Measurements from ENCODE around the gene PAX5. TPM values are rescaled to one million over a fixed set of nuclear protein-coding genes. Genes with fewer than 3 reads are reported as not detected.
A peak's percentile ranks its signal among the peaks of the same experiment; 100 is the strongest.

Gene PAX5
- total and polyA plus RNA-seq, 2 of the 13 experiments (the other 11 are each of a cell fraction or from before 2014, with no cell fraction given) = not detected

DNA sequence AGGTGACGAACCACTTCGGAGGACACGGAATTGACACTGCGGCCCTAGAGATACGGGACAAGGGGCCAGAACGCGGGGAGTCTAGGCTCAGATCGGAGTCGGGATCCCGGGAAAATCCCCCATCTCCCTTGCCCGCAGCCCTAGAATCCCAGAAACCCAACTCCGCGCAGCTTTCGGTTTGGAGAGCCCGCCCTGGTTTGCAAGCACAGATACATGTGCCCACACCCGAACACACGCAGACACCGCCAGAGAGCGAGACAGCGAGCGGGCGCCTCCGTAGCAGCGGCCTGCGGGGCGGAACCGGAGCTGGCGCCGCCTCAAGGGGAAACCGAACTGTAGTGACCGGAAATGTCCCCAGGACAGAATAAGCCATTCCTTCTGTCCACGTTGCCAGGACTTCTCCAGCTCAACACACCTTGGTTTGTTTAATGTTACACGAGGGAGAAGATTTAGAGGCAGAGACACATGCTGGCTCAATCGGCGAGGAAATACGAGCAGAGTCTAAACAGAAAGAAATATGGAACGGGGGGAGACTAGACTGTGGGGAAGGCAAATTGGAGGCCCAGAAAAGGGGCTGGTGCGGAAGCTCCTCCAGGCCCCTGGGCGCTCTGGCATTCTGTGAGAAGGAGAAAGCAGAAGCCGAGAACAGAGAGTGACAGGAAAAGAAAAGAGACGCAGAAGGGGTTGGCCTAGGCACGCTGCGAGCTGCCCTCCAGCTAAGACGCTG lies 2.9 kb upstream of the PAX5 start:
- TF ChIP-seq, protein P1, sequence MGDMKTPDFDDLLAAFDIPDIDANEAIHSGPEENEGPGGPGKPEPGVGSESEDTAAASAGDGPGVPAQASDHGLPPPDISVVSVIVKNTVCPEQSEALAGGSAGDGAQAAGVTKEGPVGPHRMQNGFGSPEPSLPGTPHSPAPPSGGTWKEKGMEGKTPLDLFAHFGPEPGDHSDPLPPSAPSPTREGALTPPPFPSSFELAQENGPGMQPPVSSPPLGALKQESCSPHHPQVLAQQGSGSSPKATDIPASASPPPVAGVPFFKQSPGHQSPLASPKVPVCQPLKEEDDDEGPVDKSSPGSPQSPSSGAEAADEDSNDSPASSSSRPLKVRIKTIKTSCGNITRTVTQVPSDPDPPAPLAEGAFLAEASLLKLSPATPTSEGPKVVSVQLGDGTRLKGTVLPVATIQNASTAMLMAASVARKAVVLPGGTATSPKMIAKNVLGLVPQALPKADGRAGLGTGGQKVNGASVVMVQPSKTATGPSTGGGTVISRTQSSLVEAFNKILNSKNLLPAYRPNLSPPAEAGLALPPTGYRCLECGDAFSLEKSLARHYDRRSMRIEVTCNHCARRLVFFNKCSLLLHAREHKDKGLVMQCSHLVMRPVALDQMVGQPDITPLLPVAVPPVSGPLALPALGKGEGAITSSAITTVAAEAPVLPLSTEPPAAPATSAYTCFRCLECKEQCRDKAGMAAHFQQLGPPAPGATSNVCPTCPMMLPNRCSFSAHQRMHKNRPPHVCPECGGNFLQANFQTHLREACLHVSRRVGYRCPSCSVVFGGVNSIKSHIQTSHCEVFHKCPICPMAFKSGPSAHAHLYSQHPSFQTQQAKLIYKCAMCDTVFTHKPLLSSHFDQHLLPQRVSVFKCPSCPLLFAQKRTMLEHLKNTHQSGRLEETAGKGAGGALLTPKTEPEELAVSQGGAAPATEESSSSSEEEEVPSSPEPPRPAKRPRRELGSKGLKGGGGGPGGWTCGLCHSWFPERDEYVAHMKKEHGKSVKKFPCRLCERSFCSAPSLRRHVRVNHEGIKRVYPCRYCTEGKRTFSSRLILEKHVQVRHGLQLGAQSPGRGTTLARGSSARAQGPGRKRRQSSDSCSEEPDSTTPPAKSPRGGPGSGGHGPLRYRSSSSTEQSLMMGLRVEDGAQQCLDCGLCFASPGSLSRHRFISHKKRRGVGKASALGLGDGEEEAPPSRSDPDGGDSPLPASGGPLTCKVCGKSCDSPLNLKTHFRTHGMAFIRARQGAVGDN (CRISPR knock-in tag; IDR thresholded peaks at IDR 0.05) = peak; percentile 2; the same call in 1 of the 2 replicates
- TF ChIP-seq TEAD2 (CRISPR knock-in tag; IDR thresholded peaks at IDR 0.05) (no peak), HNRNPLL (IDR thresholded peaks at IDR 0.05; ENCODE audit: low read depth, low read length, poor library complexity, severe bottlenecking) (peak; percentile 75), SSRP1 (CRISPR knock-in tag; IDR thresholded peaks at IDR 0.05) (no peak), ZNF841 (CRISPR knock-in tag; IDR thresholded peaks at IDR 0.05; ENCODE audit: borderline replicate concordance) (no peak), BCL6 (CRISPR knock-in tag; IDR thresholded peaks at IDR 0.05) (no peak), FOXK2 (IDR thresholded peaks at IDR 0.05) (no peak), ZFP62 (CRISPR knock-in tag; IDR thresholded peaks at IDR 0.05) (no peak), SMARCE1 (IDR thresholded peaks at IDR 0.05; ENCODE audit: borderline replicate concordance) (no peak), PITX1 (CRISPR knock-in tag; IDR thresholded peaks at IDR 0.05) (no peak), GABPA (IDR thresholded peaks at IDR 0.05; ENCODE audit: low read depth, low read length) (peak; percentile 16; the same call in 1 of the 2 replicates), GABPA (CRISPR knock-in tag; IDR thresholded peaks at IDR 0.05; ENCODE audit: low read depth) (peak; percentile 53; the same call in 1 of the 2 replicates), FLYWCH1 (CRISPR knock-in tag; IDR thresholded peaks at IDR 0.05) (no peak)
- WGBS (ENCODE audit: low lambda C conversion rate) = 61% methylated on average over 15 of the region's 44 CpGs
- Histone ChIP-seq H3K4me3 (replicated peaks in 1 of 3; ENCODE audit: insufficient read depth in 1 of 3, low read depth in 2 of 3, low read length in 3 of 3) (peak overlapping the region in 2 of 3 experiments; percentile 28 to 45; a peak in 3 of 6 replicates), H3K27me3 (ENCODE audit: control insufficient read depth in 1 of 2, insufficient read depth in 2 of 2, low read length in 2 of 2) (peaks cover 6 to 65% of the 10 kb centered on the region in 2 experiments), H3K9ac (ENCODE audit: insufficient read depth, low read depth, low read length) (no peak overlapping the region), H3K79me2 (ENCODE audit: insufficient read depth, low read length) (no peaks in the 10 kb centered on the region), H4K20me1 (ENCODE audit: insufficient read depth, low read length) (no peaks in the 10 kb centered on the region), H2AFZ (ENCODE audit: low read length) (no peak overlapping the region), H3K36me3 (replicated peaks in 1 of 2; ENCODE audit: control insufficient read depth in 1 of 2, insufficient read depth in 2 of 2, low read length in 2 of 2) (no peaks in the 10 kb centered on the region), H3K9me3 (ENCODE audit: low read length) (no peaks in the 10 kb centered on the region), H3K4me2 (ENCODE audit: low read depth, low read length) (peak overlapping the region; percentile 55), H3K27ac (ENCODE audit: extremely low read length, insufficient read depth, low read length) (no peak overlapping the region), H3K4me1 (ENCODE audit: insufficient read depth, low read length) (peaks cover 19% of the 10 kb centered on the region)
- POLR2A ChIA-PET = no interaction called here
- no TSS peak for BruUV-seq (replicated peaks)
- in situ Hi-C loops (cut with HindIII; ENCODE audit: extremely low pct_ligation_motif_present, low pct_unique_long_range_greater_than_20kb) (no loop called here), intact Hi-C loops (cut with micrococcal nuclease; ENCODE audit: unreplicated experiment) (no loop called here)
- DNase-seq (ENCODE audit: low spot score) = no peak
- CTCF ChIA-PET (ENCODE audit: low intra/inter-chr PET ratio, low total read pairs) = no interaction called here
- ATAC-seq = peak; percentile 37; the same call in 2 of the 3 replicates
- no peak for FAIRE-seq

Data from HepG2 (cell line).